ENCODE results near the gene HOOK2. TPM values are rescaled to one million over a fixed set of nuclear protein-coding genes. Genes with fewer than 3 reads are reported as not detected.

The HOOK2 gene
- total and polyA plus RNA-seq, 9 of the 15 experiments (the other 6 are each of a cell fraction or from before 2014, with no cell fraction given), result 1.3 to 17.2 (median 9.9) TPM

DNA sequence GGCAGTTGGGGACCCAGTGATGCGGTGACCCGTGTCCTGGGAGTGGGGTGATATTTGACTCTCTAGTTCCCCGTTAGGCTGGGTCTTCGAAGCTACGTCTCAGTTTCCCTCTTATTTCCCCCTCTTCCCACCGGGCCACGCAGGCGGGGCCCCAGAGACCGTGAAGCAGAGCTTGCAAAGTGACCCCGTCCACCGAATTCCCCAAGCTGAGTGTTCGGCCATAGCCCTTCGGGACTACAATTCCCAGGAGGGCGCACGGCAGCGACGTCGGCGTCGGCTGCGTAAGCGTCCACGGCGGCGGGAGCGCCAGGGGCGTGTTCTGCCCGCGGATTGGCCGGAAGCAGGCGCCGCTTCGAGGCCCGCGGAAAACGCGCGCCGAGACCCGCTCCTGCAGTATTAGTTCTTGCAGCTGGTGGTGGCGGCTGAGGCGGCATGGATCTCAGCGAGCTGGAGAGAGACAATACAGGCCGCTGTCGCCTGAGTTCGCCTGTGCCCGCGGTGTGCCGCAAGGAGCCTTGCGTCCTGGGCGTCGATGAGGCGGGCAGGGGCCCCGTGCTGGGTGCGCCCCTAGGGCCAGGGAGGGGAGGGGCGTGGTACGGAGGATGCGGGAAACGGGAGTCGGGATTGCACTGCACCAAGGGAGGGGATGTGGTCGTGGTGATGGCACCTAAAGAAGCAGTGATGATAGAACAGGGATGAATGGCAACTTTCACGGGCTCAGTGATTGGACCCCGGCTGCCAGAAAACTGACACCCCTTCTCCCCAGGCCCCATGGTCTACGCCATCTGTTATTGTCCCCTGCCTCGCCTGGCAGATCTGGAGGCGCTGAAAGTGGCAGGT, 31.1 kb upstream of the HOOK2 start, which contains the start of gene RNASEH2A (continued):
- TF ChIP-seq ZBTB11 (CRISPR knock-in tag; IDR thresholded peaks at IDR 0.05) (peak in 1 of 3 experiments; percentile 64; a peak in 1 of 6 replicates), MTA3 (IDR thresholded peaks at IDR 0.05; ENCODE audit: borderline replicate concordance) (peak; percentile 70), MLLT1 (IDR thresholded peaks at IDR 0.05) (0 out of 4 replicates have a peak, but pooled peaks of 1 of the 2 experiments have one; percentile 24), GTF2A2 (tag; IDR thresholded peaks at IDR 0.05) (no peak), BHLHE40 (IDR thresholded peaks at IDR 0.05; ENCODE audit: low read length) (peak; percentile 32; the same call in 1 of the 2 replicates), HMBOX1 (IDR thresholded peaks at IDR 0.05) (no peak), STAG1 (CRISPR knock-in tag; IDR thresholded peaks at IDR 0.05; ENCODE audit: borderline replicate concordance) (no peak), ZC3H11A (IDR thresholded peaks at IDR 0.05; ENCODE audit: low read depth, low read length) (no peak), COPS2 (conservative IDR thresholded peaks at IDR 0.05) (no peak), ZNF639 (CRISPR knock-in tag; conservative IDR thresholded peaks at IDR 0.05 in 1 of 2, IDR thresholded peaks at IDR 0.05 in 1 of 2) (peak in 1 of 2 experiments; percentile 31; a peak in 1 of 4 replicates), ZNF239 (CRISPR knock-in tag; IDR thresholded peaks at IDR 0.05) (no peak), ZNF124 (CRISPR knock-in tag; IDR thresholded peaks at IDR 0.05) (no peak), POLR2B (IDR thresholded peaks at IDR 0.05; ENCODE audit: low read depth, partially characterized antibody) (peak; percentile 54), NCOA6 (IDR thresholded peaks at IDR 0.05) (peak; percentile 99)
- TF ChIP-seq, protein P1, sequence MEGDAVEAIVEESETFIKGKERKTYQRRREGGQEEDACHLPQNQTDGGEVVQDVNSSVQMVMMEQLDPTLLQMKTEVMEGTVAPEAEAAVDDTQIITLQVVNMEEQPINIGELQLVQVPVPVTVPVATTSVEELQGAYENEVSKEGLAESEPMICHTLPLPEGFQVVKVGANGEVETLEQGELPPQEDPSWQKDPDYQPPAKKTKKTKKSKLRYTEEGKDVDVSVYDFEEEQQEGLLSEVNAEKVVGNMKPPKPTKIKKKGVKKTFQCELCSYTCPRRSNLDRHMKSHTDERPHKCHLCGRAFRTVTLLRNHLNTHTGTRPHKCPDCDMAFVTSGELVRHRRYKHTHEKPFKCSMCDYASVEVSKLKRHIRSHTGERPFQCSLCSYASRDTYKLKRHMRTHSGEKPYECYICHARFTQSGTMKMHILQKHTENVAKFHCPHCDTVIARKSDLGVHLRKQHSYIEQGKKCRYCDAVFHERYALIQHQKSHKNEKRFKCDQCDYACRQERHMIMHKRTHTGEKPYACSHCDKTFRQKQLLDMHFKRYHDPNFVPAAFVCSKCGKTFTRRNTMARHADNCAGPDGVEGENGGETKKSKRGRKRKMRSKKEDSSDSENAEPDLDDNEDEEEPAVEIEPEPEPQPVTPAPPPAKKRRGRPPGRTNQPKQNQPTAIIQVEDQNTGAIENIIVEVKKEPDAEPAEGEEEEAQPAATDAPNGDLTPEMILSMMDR (IDR thresholded peaks at IDR 0.05 in 2 of 3, conservative IDR thresholded peaks at IDR 0.05 in 1 of 3; ENCODE audit: insufficient read depth in 2 of 3, low read depth in 1 of 3, low read length in 3 of 3), result 0 out of 6 replicates have a peak, but pooled peaks of 1 of the 3 experiments have one; percentile 15
